OCI-LY7 (cell line): ENCODE measurements around the gene TNFRSF1B. TPM values are rescaled to one million over a fixed set of nuclear protein-coding genes. Genes with fewer than 3 reads are reported as not detected.

ENCODE experiments used
- BruUV-seq: library from RNA; stranded (reverse); fragments of 400-500 nt; replicated peaks from 2 replicates; lab custom pipeline; 2021; lab: Mats Ljungman, UMichigan
- CTCF ChIA-PET: fragments of 300-600 bp; sonication (Branson Sonifier 250); formaldehyde crosslinking; loops from one replicate; lab custom pipeline; 2022; ENCODE audit warnings: antibody characterized with exemption; ENCODE audit not compliant: unreplicated experiment; lab: Charles Lee
- POLR2A ChIA-PET: fragments of 300-600 bp; sonication (Branson Sonifier 250); formaldehyde crosslinking; loops from one replicate; lab custom pipeline; 2022; ENCODE audit warnings: antibody characterized with exemption; lab: Charles Lee
- DNase-seq: peaks from one replicate; pipeline ENCODE4 v3.0.0-alpha.2; 2015; ENCODE audit warnings: low spot score
- H2AFZ ChIP-seq: fragments of 200-600 bp; sonication (generic), shearing (Covaris generic); 2 replicates; pipeline ENCODE4 v1.6.1; 2014; ENCODE audit warnings: mild to moderate bottlenecking, antibody characterized with exemption, low read length, moderate library complexity
- H3K27ac ChIP-seq: fragments of 200-600 bp; sonication (generic); 2 replicates; pipeline ENCODE4 v1.5.1; 2014; ENCODE audit warnings: mixed run types, low read depth, mild to moderate bottlenecking, moderate library complexity, low read length, inconsistent platforms; ENCODE audit not compliant: poor library complexity, severe bottlenecking
- H3K36me3 ChIP-seq: fragments of 200-600 bp; sonication (generic); 2 replicates; pipeline ENCODE4 v1.6.1; 2014; ENCODE audit warnings: mild to moderate bottlenecking, antibody characterized with exemption, low read length, moderate library complexity, mixed read lengths; ENCODE audit not compliant: insufficient read depth
- H3K4me1 ChIP-seq: fragments of 200-600 bp; sonication (generic); 2 replicates; pipeline ENCODE4 v1.5.1; 2014; ENCODE audit warnings: mild to moderate bottlenecking, low read length; ENCODE audit not compliant: insufficient read depth, poor library complexity, severe bottlenecking
- H3K4me2 ChIP-seq: fragments of 200-600 bp; sonication (generic); 2 replicates; pipeline ENCODE4 v1.6.1; 2014; ENCODE audit warnings: mild to moderate bottlenecking, low read length
- H3K4me3 ChIP-seq: fragments of 200-600 bp; sonication (generic); 2 replicates; pipeline ENCODE4 v1.5.1; 2014; ENCODE audit warnings: mild to moderate bottlenecking, low read depth, low read length; ENCODE audit not compliant: poor library complexity, severe bottlenecking
- H3K79me2 ChIP-seq: fragments of 200-600 bp; sonication (generic); 2 replicates; pipeline ENCODE4 v1.6.1; 2016; ENCODE audit warnings: low read depth, mild to moderate bottlenecking, low read length, moderate library complexity, mixed read lengths; ENCODE audit not compliant: insufficient read depth
- H3K9me2 ChIP-seq: fragments of 200-600 bp; sonication (generic); 2 replicates; pipeline ENCODE4 v1.6.1; 2016; ENCODE audit warnings: mild to moderate bottlenecking, low read length, mixed read lengths; ENCODE audit not compliant: insufficient read depth
- H3K9me3 ChIP-seq: fragments of 200-600 bp; sonication (generic); 2 replicates; pipeline ENCODE4 v1.6.1; 2014; ENCODE audit warnings: mild to moderate bottlenecking, mixed run types, low read length, mixed read lengths
- H4K20me1 ChIP-seq: fragments of 200-600 bp; sonication (generic); 2 replicates; pipeline ENCODE4 v1.6.1; 2014; ENCODE audit warnings: mild to moderate bottlenecking, antibody characterized with exemption, low read length, moderate library complexity, mixed read lengths; ENCODE audit not compliant: insufficient read depth
- CTCF ChIP-seq: fragments of 200-600 bp; sonication (generic); conservative IDR thresholded peaks from 2 replicates; pipeline ENCODE4 v1.5.1; 2014; ENCODE audit warnings: mild to moderate bottlenecking, antibody characterized with exemption, low read length, moderate library complexity, mixed read lengths
- EZH2phosphoT487 ChIP-seq: fragments of 200-600 bp; sonication (generic); IDR thresholded peaks from 2 replicates; pipeline ENCODE4 v1.6.1; 2018; ENCODE audit warnings: low read depth, borderline replicate concordance, mild to moderate bottlenecking, mixed run types, antibody characterized with exemption, low read length, moderate library complexity, mixed read lengths
- intact Hi-C: fragments of 100-400 bp; cut with micrococcal nuclease; formaldehyde crosslinking; loops from one replicate; pipeline ENCODE4 v1.10.0; 2022; ENCODE audit not compliant: unreplicated experiment
- total RNA-seq, 2 experiments: library from RNA; depleted of rRNA in 1 of 2; stranded (reverse); fragments of >200 nt in 1 of 2; shearing (Covaris generic) in 1 of 2; gene quantifications; 2 replicates each; pipeline ENCODE4 v1.2.3, GENCODE V29; 2014 to 2022

The TNFRSF1B gene
- total RNA-seq, 2 experiments from 2014 or later = not detected

DNA sequence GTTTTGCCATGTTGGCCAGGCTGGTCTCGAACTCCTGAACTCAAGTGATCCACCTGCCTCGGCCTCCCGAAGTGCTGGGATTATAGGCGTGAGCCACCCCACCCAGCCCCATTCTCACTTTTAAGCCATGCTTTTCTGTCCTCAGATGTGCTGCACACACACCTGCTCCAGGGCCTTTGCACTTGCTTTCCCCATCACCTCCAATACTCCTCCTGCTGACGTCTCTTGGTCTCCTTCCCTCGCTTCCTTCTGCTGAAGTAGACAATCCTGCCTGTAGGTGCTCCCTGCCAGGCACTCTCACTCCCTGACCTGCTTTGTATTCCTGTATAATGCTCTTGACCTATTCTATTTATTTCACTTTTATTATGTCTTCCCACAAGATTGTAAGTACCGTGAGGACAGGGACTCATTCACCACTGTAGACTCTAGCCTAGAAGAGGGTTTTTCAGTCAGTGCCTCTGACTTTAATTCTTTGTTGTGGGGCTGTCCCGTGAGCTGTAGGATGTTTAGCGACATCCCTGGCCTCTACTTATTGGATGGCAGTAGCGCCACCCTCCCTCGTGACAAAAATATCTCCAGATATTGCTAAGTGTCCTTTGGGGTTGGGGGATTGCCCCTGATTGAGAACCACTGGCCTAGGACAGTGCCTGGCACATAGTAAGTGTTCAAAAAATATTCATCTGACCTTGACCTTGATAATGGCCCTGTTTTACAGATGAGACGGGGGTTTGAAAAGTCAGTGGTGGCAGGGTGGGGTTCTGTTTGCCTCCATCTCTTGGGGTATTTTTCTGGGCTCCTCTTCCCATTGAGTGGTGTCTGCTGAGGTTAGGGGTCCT lies 4.6 kb downstream of the TNFRSF1B start:
- Histone ChIP-seq H3K4me2 (no peak overlapping the region), H3K4me3 (no peak overlapping the region), H3K4me1 (peaks cover 10% of the 10 kb centered on the region), H4K20me1 (no peaks in the 10 kb centered on the region), H2AFZ (no peak overlapping the region), H3K9me3 (no peaks in the 10 kb centered on the region), H3K79me2 (no peaks in the 10 kb centered on the region), H3K27ac (no peak overlapping the region), H3K9me2 (no peaks in the 10 kb centered on the region), H3K36me3 (no peaks in the 10 kb centered on the region)
- no TSS peak for BruUV-seq
- TF ChIP-seq EZH2phosphoT487 = no peak
- no peak for TF ChIP-seq CTCF
- intact Hi-C loops = no loop called here
- DNase-seq = no peak
- CTCF ChIA-PET = no interaction called here
- POLR2A ChIA-PET = interaction anchor here (1.5 kb wide), 1 partner anchor 12 kb away, joined by 3 read pairs; no protein-coding TSS in a partner anchor

DNA sequence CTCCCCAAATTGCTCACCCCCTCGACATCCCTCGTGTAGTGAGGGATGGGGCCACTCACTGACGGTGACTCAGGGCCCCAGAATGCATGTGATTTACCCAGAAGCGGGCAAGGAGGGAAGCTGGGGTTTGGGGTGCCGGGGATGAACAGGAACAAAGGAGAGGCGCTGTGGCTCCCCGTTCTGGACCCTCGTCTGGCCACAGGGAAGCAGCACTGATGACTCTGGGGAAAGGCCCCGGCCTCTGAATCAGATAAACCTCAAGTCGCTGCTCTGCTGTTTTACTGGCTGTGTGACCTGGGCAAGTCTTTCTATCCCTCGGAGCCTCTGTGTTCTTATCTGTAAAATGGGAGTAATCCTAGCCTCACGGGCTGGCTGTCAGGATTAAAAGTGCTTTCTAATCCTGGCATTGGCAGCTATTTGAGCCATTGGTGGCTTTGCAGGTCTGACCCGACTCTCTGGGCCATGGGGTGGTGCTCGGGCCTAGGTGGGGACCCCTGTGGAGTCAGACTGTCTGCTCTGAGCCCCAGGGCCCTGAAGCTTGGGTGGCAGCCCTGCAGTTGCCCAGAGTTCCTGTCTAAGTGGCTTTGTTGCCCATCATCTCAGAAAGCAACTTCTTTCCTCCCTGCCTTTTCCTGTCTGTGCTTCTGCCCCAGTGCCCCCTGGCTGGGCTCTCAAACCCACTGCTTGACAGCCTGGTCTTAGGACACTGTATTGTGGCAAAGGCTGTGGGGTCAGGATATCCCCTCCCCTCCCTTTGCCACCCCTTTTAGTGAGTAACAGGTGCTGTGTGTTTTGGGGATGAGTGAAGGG lies 5.5 kb downstream of the TNFRSF1B start:
- intact Hi-C loops = no loop called here
- Histone ChIP-seq H4K20me1 (no peaks in the 10 kb centered on the region), H3K9me3 (no peaks in the 10 kb centered on the region), H2AFZ (no peak overlapping the region), H3K36me3 (no peaks in the 10 kb centered on the region), H3K4me1 (peaks cover 3% of the 10 kb centered on the region), H3K9me2 (no peaks in the 10 kb centered on the region), H3K4me3 (no peak overlapping the region), H3K4me2 (no peak overlapping the region), H3K27ac (no peak overlapping the region), H3K79me2 (no peaks in the 10 kb centered on the region)
- DNase-seq = no peak
- TF ChIP-seq CTCF (no peak), EZH2phosphoT487 (no peak)
- CTCF ChIA-PET = no interaction called here
- POLR2A ChIA-PET = interaction anchor here (1.5 kb wide), 1 partner anchor 11 kb away, joined by 3 read pairs; no protein-coding TSS in a partner anchor
- no TSS peak for BruUV-seq
